ENCODE measurements around the gene GNRHR. TPM values are rescaled to one million over a fixed set of nuclear protein-coding genes. Genes with fewer than 3 reads are reported as not detected.
"Not testable (repeated sequence)": the region's sequence is repeated elsewhere in the genome, so short reads cannot be mapped to it uniquely, and the experiment has no call there.

Gene GNRHR
- total RNA-seq, 1 donor from 2014 or later: not detected

DNA sequence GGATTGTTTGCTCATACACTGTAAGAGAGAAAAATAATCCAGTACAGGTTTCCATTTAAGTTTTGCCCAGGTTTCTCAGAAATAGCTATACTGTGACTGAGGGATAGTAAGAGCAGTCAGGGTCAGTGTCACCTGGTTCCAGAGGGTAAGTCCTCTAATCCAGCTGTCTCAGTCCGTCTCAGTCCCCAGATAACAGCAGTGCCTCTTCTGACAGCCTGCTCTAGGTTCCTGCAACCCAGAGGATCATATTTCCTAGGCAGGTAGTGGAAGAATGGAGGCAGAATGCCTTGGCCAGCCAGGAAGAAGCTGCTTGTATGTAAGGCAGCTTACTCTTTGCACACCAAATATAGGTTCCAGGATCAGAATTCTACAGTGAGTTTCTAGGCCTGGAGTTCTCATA, 22.6 kb upstream of the GNRHR start:
- H3K27me3 Mint-ChIP-seq: no peaks in the 10 kb centered on the region
- TF ChIP-seq, protein P1, sequence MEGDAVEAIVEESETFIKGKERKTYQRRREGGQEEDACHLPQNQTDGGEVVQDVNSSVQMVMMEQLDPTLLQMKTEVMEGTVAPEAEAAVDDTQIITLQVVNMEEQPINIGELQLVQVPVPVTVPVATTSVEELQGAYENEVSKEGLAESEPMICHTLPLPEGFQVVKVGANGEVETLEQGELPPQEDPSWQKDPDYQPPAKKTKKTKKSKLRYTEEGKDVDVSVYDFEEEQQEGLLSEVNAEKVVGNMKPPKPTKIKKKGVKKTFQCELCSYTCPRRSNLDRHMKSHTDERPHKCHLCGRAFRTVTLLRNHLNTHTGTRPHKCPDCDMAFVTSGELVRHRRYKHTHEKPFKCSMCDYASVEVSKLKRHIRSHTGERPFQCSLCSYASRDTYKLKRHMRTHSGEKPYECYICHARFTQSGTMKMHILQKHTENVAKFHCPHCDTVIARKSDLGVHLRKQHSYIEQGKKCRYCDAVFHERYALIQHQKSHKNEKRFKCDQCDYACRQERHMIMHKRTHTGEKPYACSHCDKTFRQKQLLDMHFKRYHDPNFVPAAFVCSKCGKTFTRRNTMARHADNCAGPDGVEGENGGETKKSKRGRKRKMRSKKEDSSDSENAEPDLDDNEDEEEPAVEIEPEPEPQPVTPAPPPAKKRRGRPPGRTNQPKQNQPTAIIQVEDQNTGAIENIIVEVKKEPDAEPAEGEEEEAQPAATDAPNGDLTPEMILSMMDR (conservative IDR thresholded peaks at IDR 0.05): no peak
- no peaks in the 10 kb centered on the region for H3K9me3 Mint-ChIP-seq
- H3K27ac Mint-ChIP-seq: no peak overlapping the region
- no peaks in the 10 kb centered on the region for H3K36me3 Mint-ChIP-seq
- no peak for DNase-seq (ENCODE audit: extremely low spot score, unreplicated experiment)
- H3K4me1 Mint-ChIP-seq (ENCODE audit: unreplicated experiment): no peaks in the 10 kb centered on the region
- no peak overlapping the region for H3K4me3 Mint-ChIP-seq

DNA sequence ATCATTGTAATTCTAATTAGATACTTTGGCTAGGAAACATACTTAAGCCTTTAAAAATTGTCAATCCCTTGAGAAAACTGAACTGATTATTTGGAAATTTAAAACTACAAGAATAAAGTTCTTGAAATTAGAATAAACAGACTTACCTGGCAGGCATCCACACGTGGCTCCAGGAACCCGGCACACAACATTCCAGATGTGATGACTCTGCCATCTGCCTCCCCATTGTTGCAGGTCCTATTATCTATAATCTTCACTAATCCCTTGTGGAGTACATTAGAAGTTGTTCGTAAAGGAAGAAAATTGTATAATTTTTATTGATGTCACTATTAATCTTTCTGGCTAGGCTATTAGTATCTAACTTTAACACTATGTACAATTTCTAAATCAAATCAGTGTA, 16.2 kb upstream of the GNRHR start:
- no peaks in the 10 kb centered on the region for H3K4me1 Mint-ChIP-seq (ENCODE audit: unreplicated experiment)
- no peaks in the 10 kb centered on the region for H3K27me3 Mint-ChIP-seq
- H3K36me3 Mint-ChIP-seq: no peaks in the 10 kb centered on the region
- TF ChIP-seq, protein P1 (conservative IDR thresholded peaks at IDR 0.05): no peak
- H3K4me3 Mint-ChIP-seq: no peak overlapping the region
- DNase-seq (ENCODE audit: extremely low spot score, unreplicated experiment): no peak
- no peaks in the 10 kb centered on the region for H3K9me3 Mint-ChIP-seq
- H3K27ac Mint-ChIP-seq: no peak overlapping the region

DNA sequence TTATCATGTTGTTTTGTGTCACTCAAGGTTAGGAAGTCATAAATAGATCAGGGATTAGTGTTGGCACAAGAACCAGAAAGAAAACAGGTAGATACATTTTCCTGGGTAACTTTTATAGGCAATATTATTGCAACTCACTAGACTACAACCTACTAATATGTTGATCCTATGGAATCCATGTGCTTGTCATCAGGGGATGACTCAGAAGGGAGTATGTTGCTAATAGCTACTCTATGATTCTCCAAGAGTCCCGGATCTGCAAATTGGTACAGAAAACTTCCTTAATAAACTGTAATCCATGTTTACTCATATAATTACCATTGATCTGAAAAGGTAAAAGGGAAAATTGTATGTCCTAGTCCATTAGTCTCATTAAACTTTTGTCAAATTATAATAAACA, 11.7 kb upstream of the GNRHR start:
- TF ChIP-seq, protein P1 (conservative IDR thresholded peaks at IDR 0.05): no peak
- no peaks in the 10 kb centered on the region for H3K36me3 Mint-ChIP-seq
- H3K27me3 Mint-ChIP-seq: no peaks in the 10 kb centered on the region
- H3K27ac Mint-ChIP-seq: no peak overlapping the region
- H3K9me3 Mint-ChIP-seq: no peaks in the 10 kb centered on the region
- H3K4me3 Mint-ChIP-seq: no peak overlapping the region
- peaks cover 5% of the 10 kb centered on the region for H3K4me1 Mint-ChIP-seq (ENCODE audit: unreplicated experiment)
- DNase-seq (ENCODE audit: extremely low spot score, unreplicated experiment): no peak

DNA sequence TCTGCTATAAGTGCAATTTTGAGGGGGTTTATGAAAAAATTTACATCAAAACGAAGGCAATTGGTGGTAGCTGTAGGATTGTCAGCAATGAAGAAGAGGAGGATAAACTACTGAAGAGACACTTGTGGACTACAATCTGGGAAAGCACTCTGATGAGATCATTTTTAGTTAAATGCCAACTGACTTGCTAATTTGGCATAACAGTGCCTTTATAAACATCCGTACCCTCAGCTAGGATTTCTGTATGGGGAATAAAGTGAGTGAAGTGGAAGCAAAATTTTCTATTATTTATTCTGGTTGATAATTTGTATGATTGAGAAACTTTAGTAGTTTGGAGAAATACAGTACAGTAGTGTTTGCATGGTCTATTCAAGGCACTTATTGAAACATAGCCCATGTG, 11.2 kb upstream of the GNRHR start:
- Mint-ChIP-seq H3K36me3 (no peaks in the 10 kb centered on the region), H3K27ac (no peak overlapping the region), H3K9me3 (no peaks in the 10 kb centered on the region), H3K27me3 (no peaks in the 10 kb centered on the region), H3K4me3 (no peak overlapping the region), H3K4me1 (ENCODE audit: unreplicated experiment) (peaks cover 5% of the 10 kb centered on the region)
- TF ChIP-seq, protein P1 (conservative IDR thresholded peaks at IDR 0.05): no peak
- no peak for DNase-seq (ENCODE audit: extremely low spot score, unreplicated experiment)

DNA sequence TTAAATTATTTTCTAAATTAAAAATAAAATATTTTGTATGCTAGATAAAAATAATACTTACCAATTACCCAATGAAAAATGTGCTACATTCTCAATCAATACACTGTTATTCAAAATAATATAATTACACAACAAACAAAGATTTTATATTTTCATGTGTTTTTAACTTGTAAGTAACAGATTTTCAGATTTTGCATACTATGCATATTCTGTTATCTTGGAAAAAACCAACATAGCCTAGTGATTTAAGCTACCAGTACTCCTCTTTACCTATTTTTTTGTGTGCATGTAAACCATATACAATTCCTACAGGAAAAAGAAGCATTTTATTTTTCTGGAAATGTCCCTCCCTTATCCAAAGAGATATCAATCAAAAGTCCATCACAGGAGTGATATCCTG, 10.0 kb upstream of the GNRHR start:
- TF ChIP-seq, protein P1 (conservative IDR thresholded peaks at IDR 0.05): no peak
- no peak overlapping the region for H3K4me3 Mint-ChIP-seq
- H3K4me1 Mint-ChIP-seq (ENCODE audit: unreplicated experiment): peaks cover 5% of the 10 kb centered on the region
- no peaks in the 10 kb centered on the region for H3K27me3 Mint-ChIP-seq
- H3K36me3 Mint-ChIP-seq: no peaks in the 10 kb centered on the region
- DNase-seq (ENCODE audit: extremely low spot score, unreplicated experiment): no peak
- no peak overlapping the region for H3K27ac Mint-ChIP-seq
- H3K9me3 Mint-ChIP-seq: no peaks in the 10 kb centered on the region

DNA sequence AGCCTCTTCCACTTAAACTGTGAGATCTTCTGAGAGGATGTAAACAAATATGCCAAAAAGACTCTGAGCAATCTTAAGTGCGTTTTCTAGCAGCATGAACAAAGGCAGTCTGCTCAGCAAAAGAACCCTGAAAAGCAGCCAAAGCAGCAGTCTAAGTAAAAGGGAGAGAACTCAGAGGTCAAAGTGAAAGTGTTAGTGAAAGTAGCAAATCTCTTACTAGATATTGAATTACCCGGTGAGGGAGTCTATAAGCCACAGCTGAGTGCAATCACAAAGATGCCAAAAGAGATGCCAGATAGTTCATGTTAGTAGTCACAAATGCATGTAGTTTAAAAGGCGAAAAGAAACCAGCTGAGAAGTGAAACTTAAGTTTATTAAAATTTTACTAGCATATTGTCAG, 7.9 kb upstream of the GNRHR start:
- Mint-ChIP-seq H3K27me3 (no peaks in the 10 kb centered on the region), H3K4me3 (no peak overlapping the region), H3K36me3 (no peaks in the 10 kb centered on the region), H3K9me3 (no peaks in the 10 kb centered on the region), H3K4me1 (ENCODE audit: unreplicated experiment) (peaks cover 5% of the 10 kb centered on the region), H3K27ac (no peak overlapping the region)
- DNase-seq (ENCODE audit: extremely low spot score, unreplicated experiment): no peak
- TF ChIP-seq, protein P1 (conservative IDR thresholded peaks at IDR 0.05): no peak

DNA sequence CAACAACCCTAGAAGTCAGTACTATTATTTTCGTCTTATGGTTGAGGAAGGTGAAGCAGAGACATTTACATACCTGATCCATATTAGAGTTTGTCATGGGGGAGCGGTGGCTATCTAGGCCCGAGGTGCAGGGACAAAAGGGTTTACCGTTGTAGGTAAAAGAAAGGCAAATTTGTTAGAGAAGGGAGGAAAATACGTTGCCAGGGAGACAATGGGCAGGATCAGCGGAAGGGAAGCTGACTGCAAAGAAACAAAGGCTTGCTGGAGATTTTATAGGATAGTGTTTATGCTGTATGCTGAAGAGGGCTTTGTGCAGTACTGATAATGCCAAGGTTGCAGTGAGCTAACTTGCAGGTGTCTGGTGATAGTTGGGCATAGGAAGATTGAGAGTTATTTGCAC, 2.8 kb upstream of the GNRHR start:
- H3K36me3 Mint-ChIP-seq; H3K27me3 Mint-ChIP-seq; H3K4me1 Mint-ChIP-seq (ENCODE audit: unreplicated experiment); H3K9me3 Mint-ChIP-seq; H3K27ac Mint-ChIP-seq; H3K4me3 Mint-ChIP-seq; DNase-seq (ENCODE audit: extremely low spot score, unreplicated experiment): not testable (repeated sequence)

Measured in type B pancreatic cell (in vitro differentiated cells).